HepG2 (cell line): ENCODE measurements around the gene EFCAB14. TPM values are rescaled to one million over a fixed set of nuclear protein-coding genes. Genes with fewer than 3 reads are reported as not detected.

Experiments used
- ATAC-seq: fragments of 200-7000 bp; cut with Tn5 transposase; 3 replicates; pipeline ENCODE4 v1.9.1; 2020; ENCODE audit warnings: mild to moderate bottlenecking, moderate library complexity
- BruUV-seq: library from RNA; stranded (reverse); fragments of 400-500 nt; replicated peaks from 2 replicates; lab custom pipeline; 2021; lab: Mats Ljungman, UMichigan
- CTCF ChIA-PET: fragments of 300-600 bp; formaldehyde crosslinking; extraction: SDS; loops from one replicate; lab custom pipeline; 2021; ENCODE audit warnings: low total read pairs, inconsistent platforms, low intra/inter-chr PET ratio; lab: Yijun Ruan, JAX
- POLR2A ChIA-PET: fragments of 350-600 bp; sonication (Branson Sonifier 250); formaldehyde crosslinking; loops from one replicate; lab custom pipeline; 2020; ENCODE audit warnings: antibody characterized with exemption, inconsistent platforms; lab: Yijun Ruan, JAX
- DNase-seq: peaks from one replicate; pipeline ENCODE4 v3.0.0-alpha.2; 2015; ENCODE audit warnings: low spot score
- FAIRE-seq: peaks from 3 replicates; lab custom pipeline; 2011; peaks lifted over from hg19 to GRCh38; lab: Jason Lieb, UNC
- H2AFZ ChIP-seq: one replicate; pipeline ENCODE4 v1.6.1; 2011; ENCODE audit warnings: low read length, inconsistent platforms
- H3K27ac ChIP-seq: fragments of 300-600 bp; 3 replicates; pipeline ENCODE4 v1.8.0; 2011; ENCODE audit warnings: mixed run types, mild to moderate bottlenecking, mixed read lengths, low read length, inconsistent platforms; ENCODE audit not compliant: insufficient read depth; ENCODE audit errors: extremely low read length
- H3K27me3 ChIP-seq, 2 experiments: fragments of 200-600 bp in 1 of 2; 2 replicates in 1 of 2; 3 replicates in 1 of 2; pipeline versions ENCODE4 v1.6.0 to v1.8.0; 2011; ENCODE audit warnings: low read length in 2 of 2, mild to moderate bottlenecking in 2 of 2, moderate library complexity in 2 of 2, inconsistent platforms in 1 of 2; ENCODE audit not compliant: insufficient read depth in 2 of 2, control insufficient read depth in 1 of 2
- H3K36me3 ChIP-seq, 2 experiments: fragments of 200-600 bp in 1 of 2; replicated peaks in 1 of 2; 2 replicates in 1 of 2; 3 replicates in 1 of 2; pipeline versions ENCODE4 v1.5.1 to v1.8.0; 2011; ENCODE audit warnings: low read length in 2 of 2, inconsistent platforms in 1 of 2; ENCODE audit not compliant: insufficient read depth in 2 of 2, control insufficient read depth in 1 of 2
- H3K4me1 ChIP-seq: 2 replicates; pipeline ENCODE4 v1.5.1; 2012; ENCODE audit warnings: low read length, inconsistent platforms; ENCODE audit not compliant: insufficient read depth
- H3K4me2 ChIP-seq: 2 replicates; pipeline ENCODE4 v1.6.0; 2011; ENCODE audit warnings: low read depth, low read length, inconsistent platforms
- H3K4me3 ChIP-seq, 3 experiments: fragments of 200-600 bp in 1 of 3; sonication (generic), shearing (Covaris generic) in 1 of 3; replicated peaks in 1 of 3; 2 replicates each; pipeline ENCODE4 v1.5.1; 2011 to 2016; ENCODE audit warnings: low read length in 3 of 3, inconsistent platforms in 2 of 3, low read depth in 2 of 3, mild to moderate bottlenecking in 2 of 3, control low read depth in 1 of 3, mixed read lengths in 1 of 3; ENCODE audit not compliant: insufficient read depth in 1 of 3
- H3K79me2 ChIP-seq: one replicate; pipeline ENCODE4 v1.6.1; 2011; ENCODE audit warnings: low read length, inconsistent platforms; ENCODE audit not compliant: insufficient read depth
- H3K9ac ChIP-seq: 2 replicates; pipeline ENCODE4 v1.6.0; 2011; ENCODE audit warnings: mild to moderate bottlenecking, low read depth, low read length, inconsistent platforms; ENCODE audit not compliant: insufficient read depth
- H3K9me3 ChIP-seq: 2 replicates; pipeline ENCODE4 v1.5.1; 2012; ENCODE audit warnings: mild to moderate bottlenecking, low read length
- H4K20me1 ChIP-seq: 2 replicates; pipeline ENCODE4 v1.6.0; 2011; ENCODE audit warnings: inconsistent platforms, mild to moderate bottlenecking, low read length, moderate library complexity; ENCODE audit not compliant: insufficient read depth
- PLSCR1 ChIP-seq: sonication (generic); formaldehyde crosslinking; IDR thresholded peaks from 2 replicates; pipeline ENCODE4 v1.5.0; 2020; ENCODE audit warnings: missing genetic modification reagents, mild to moderate bottlenecking, borderline replicate concordance
- RARG ChIP-seq: sonication (generic); formaldehyde crosslinking; IDR thresholded peaks from 2 replicates; pipeline ENCODE4 v1.4.0; 2020; ENCODE audit warnings: low read depth, mild to moderate bottlenecking, missing genetic modification reagents
- SCMH1 ChIP-seq: sonication (generic); formaldehyde crosslinking; IDR thresholded peaks from 2 replicates; pipeline ENCODE4 v1.9.0; 2021; ENCODE audit warnings: missing genetic modification reagents, mild to moderate bottlenecking, borderline replicate concordance
- ZBTB38 ChIP-seq: sonication (generic); formaldehyde crosslinking; IDR thresholded peaks from 2 replicates; pipeline ENCODE4 v1.5.1; 2020; ENCODE audit warnings: mild to moderate bottlenecking, missing genetic modification reagents
- ZNF589 ChIP-seq: sonication (generic); formaldehyde crosslinking; conservative IDR thresholded peaks from 2 replicates; pipeline ENCODE4 v1.8.0; 2022; ENCODE audit warnings: mild to moderate bottlenecking, moderate library complexity, missing genetic modification reagents
- WGBS: methylation state at CpG from one replicate; pipeline ENCODE4 v1.1.6; 2017; ENCODE audit warnings: low lambda C conversion rate; 5-methylcytosine and 5-hydroxymethylcytosine counted together
- in situ Hi-C: cut with HindIII; loops from 2 replicates; pipeline ENCODE4 v1.10.0; 2017; ENCODE audit warnings: low pct_unique_long_range_greater_than_20kb; ENCODE audit not compliant: extremely low pct_ligation_motif_present
- intact Hi-C: fragments of 100-400 bp; cut with micrococcal nuclease; formaldehyde crosslinking; loops from one replicate; pipeline ENCODE4 v1.10.0; 2022; ENCODE audit not compliant: unreplicated experiment
- polyA plus RNA-seq, 8 experiments: library from polyadenylated mRNA; depleted of rRNA in 3 of 8; stranded (reverse) in 7 of 8; unstranded in 1 of 8; fragments of >200 nt; fragmentation: Illumina TruSeq in 4 of 8; extraction: Trizol in 4 of 8; gene quantifications; 2 replicates each; pipeline versions ENCODE4 v1.2.1 to v1.2.3, GENCODE V29; 2011 to 2016; ENCODE audit warnings: low read depth in 4 of 8, missing spikeins in 1 of 8, mixed read lengths in 1 of 8; ENCODE audit not compliant: insufficient read depth in 1 of 8
- total RNA-seq, 5 experiments: library from RNA; depleted of rRNA; stranded (reverse); fragments of >200 nt; fragmentation: Illumina TruSeq; extraction: Trizol; gene quantifications; 2 replicates each; pipeline ENCODE4 v1.2.3, GENCODE V29; 2016; ENCODE audit warnings: low read depth in 1 of 5

The EFCAB14 gene
- total and polyA plus RNA-seq, 2 of the 13 experiments (the other 11 are each of a cell fraction or from before 2014, with no cell fraction given) = 13.4 to 17.9 TPM

GRCh38 chr1:46757956-46758528 is 39.1 kb upstream of the EFCAB14 start:
- FAIRE-seq (no peak), DNase-seq (no peak), ATAC-seq (no peak)
- peaks cover 8% of the 10 kb centered on the region for H3K4me1 ChIP-seq
- no peaks in the 10 kb centered on the region for H4K20me1 ChIP-seq
- in situ Hi-C loops (no loop called here), intact Hi-C loops (no loop called here)
- no peak overlapping the region for H2AFZ ChIP-seq
- no peaks in the 10 kb centered on the region for H3K27me3 ChIP-seq
- H3K27ac ChIP-seq = no peak overlapping the region
- H3K9ac ChIP-seq = no peak overlapping the region
- no peaks in the 10 kb centered on the region for H3K9me3 ChIP-seq
- no peak overlapping the region for H3K4me2 ChIP-seq
- TF ChIP-seq ZBTB38 (CRISPR knock-in tag) = no peak
- no peak for TF ChIP-seq RARG
- no peaks in the 10 kb centered on the region for H3K36me3 ChIP-seq
- H3K79me2 ChIP-seq = no peaks in the 10 kb centered on the region
- CTCF ChIA-PET = no interaction called here
- no peak overlapping the region for H3K4me3 ChIP-seq
- POLR2A ChIA-PET = no interaction called here
- no TSS peak for BruUV-seq

- H3K4me3 ChIP-seq = no peak overlapping the region
- peaks cover 8% of the 10 kb centered on the region for H3K4me1 ChIP-seq
- no peak overlapping the region for H3K27ac ChIP-seq
- H3K27me3 ChIP-seq = no peaks in the 10 kb centered on the region
- H2AFZ ChIP-seq = no peak overlapping the region
- H3K79me2 ChIP-seq = no peaks in the 10 kb centered on the region
- 5% methylated on average over 6 of the region's 6 CpGs for WGBS
- in situ Hi-C loops (no loop called here), intact Hi-C loops (no loop called here)
- no peak for ATAC-seq
- no peaks in the 10 kb centered on the region for H4K20me1 ChIP-seq
- CTCF ChIA-PET = no interaction called here
- FAIRE-seq = no peak
- no TSS peak for BruUV-seq
- DNase-seq = no peak
- TF ChIP-seq ZNF589 = no peak
- TF ChIP-seq SCMH1 (CRISPR knock-in tag) = no peak
- no peak for TF ChIP-seq PLSCR1 (CRISPR knock-in tag)
- H3K4me2 ChIP-seq = no peak overlapping the region
- H3K9ac ChIP-seq = no peak overlapping the region
- H3K36me3 ChIP-seq = no peaks in the 10 kb centered on the region
- POLR2A ChIA-PET = no interaction called here
- no peaks in the 10 kb centered on the region for H3K9me3 ChIP-seq
These were observed 38.5 kb upstream of the EFCAB14 start for GRCh38 chr1:46757247-46757955.
